WTC11 (cell line): ENCODE results near the gene RASIP1. TPM values are rescaled to one million over a fixed set of nuclear protein-coding genes. Genes with fewer than 3 reads are reported as not detected.

Source experiments
- ATAC-seq: fragments of 200-7000 bp; cut with Tn5 transposase; 2 replicates; pipeline ENCODE4 v1.10.0; 2021; ENCODE audit warnings: mild to moderate bottlenecking, moderate library complexity
- CTCF ChIA-PET: fragments of 300-600 bp; sonication (Branson Sonifier 250); formaldehyde crosslinking; loops from one replicate; lab custom pipeline; 2021; ENCODE audit warnings: antibody characterized with exemption; lab: Charles Lee
- POLR2A ChIA-PET: fragments of 350-600 bp; sonication (Branson Sonifier 250); formaldehyde crosslinking; loops from one replicate; lab custom pipeline; 2021; ENCODE audit warnings: antibody characterized with exemption; lab: Charles Lee
- DNase-seq: peaks from one replicate; pipeline ENCODE4 v3.0.0; 2021; ENCODE audit warnings: low spot score
- H3K27ac Mint-ChIP-seq: 2 replicates; pipeline ENCODE4 v1.8.0; 2021; ENCODE audit warnings: mixed read lengths
- H3K27me3 Mint-ChIP-seq: 2 replicates; pipeline ENCODE4 v1.8.0; 2021; ENCODE audit warnings: low read depth, mild to moderate bottlenecking, moderate library complexity, mixed read lengths
- H3K36me3 Mint-ChIP-seq: 2 replicates; pipeline ENCODE4 v1.8.0; 2021; ENCODE audit warnings: mixed read lengths
- H3K4me1 Mint-ChIP-seq: 2 replicates; pipeline ENCODE4 v1.8.0; 2022; ENCODE audit warnings: mixed read lengths
- H3K4me3 Mint-ChIP-seq: 2 replicates; pipeline ENCODE4 v1.8.0; 2021; ENCODE audit warnings: mild to moderate bottlenecking, moderate library complexity, mixed read lengths
- H3K9me3 Mint-ChIP-seq: 2 replicates; pipeline ENCODE4 v1.8.0; 2021; ENCODE audit warnings: mixed read lengths
- ARID4B ChIP-seq: sonication (generic); formaldehyde crosslinking; IDR thresholded peaks from 2 replicates; pipeline ENCODE4 v1.8.0; 2023; ENCODE audit warnings: missing genetic modification reagents, mild to moderate bottlenecking, borderline replicate concordance
- ATF1 ChIP-seq: sonication (generic); formaldehyde crosslinking; IDR thresholded peaks from 2 replicates; pipeline ENCODE4 v1.8.1; 2023; ENCODE audit warnings: mild to moderate bottlenecking, moderate library complexity, missing genetic modification reagents
- ATF6 ChIP-seq: sonication (generic); formaldehyde crosslinking; IDR thresholded peaks from 2 replicates; pipeline ENCODE4 v1.8.1; 2023; ENCODE audit warnings: mild to moderate bottlenecking, missing genetic modification reagents
- CBFB ChIP-seq: sonication (generic); formaldehyde crosslinking; IDR thresholded peaks from 2 replicates; pipeline ENCODE4 v1.8.1; 2022; ENCODE audit warnings: mild to moderate bottlenecking, low read depth, missing genetic modification reagents
- CDX4 ChIP-seq: fragments of 250-450 bp; sonication (Bioruptor Pico); IDR thresholded peaks from 2 replicates; pipeline ENCODE4 v1.9.0; 2021; ENCODE audit warnings: moderate library complexity, mild to moderate bottlenecking, inconsistent platforms, borderline replicate concordance
- ETV6 ChIP-seq: sonication (generic); formaldehyde crosslinking; IDR thresholded peaks from 2 replicates; pipeline ENCODE4 v1.8.1; 2022; ENCODE audit warnings: mild to moderate bottlenecking, missing genetic modification reagents
- GRHL2 ChIP-seq: fragments of 250-450 bp; sonication (Bioruptor Pico); IDR thresholded peaks from 2 replicates; pipeline ENCODE4 v1.8.0; 2022; ENCODE audit warnings: mild to moderate bottlenecking, moderate library complexity; ENCODE audit not compliant: insufficient replicate concordance, severe bottlenecking
- HMGXB4 ChIP-seq: sonication (generic); formaldehyde crosslinking; IDR thresholded peaks from 2 replicates; pipeline ENCODE4 v1.8.1; 2023; ENCODE audit warnings: mild to moderate bottlenecking, moderate library complexity, missing genetic modification reagents
- MXD4 ChIP-seq: fragments of 250-450 bp; sonication (Bioruptor Pico); IDR thresholded peaks from 2 replicates; pipeline ENCODE4 v1.8.0; 2021; ENCODE audit warnings: mild to moderate bottlenecking, moderate library complexity, borderline replicate concordance
- MYBL2 ChIP-seq: sonication (generic); formaldehyde crosslinking; IDR thresholded peaks from 2 replicates; pipeline ENCODE4 v1.8.1; 2023; ENCODE audit warnings: mild to moderate bottlenecking, moderate library complexity, missing genetic modification reagents
- NFYB ChIP-seq: sonication (generic); formaldehyde crosslinking; conservative IDR thresholded peaks from 2 replicates; pipeline ENCODE4 v1.8.0; 2022; ENCODE audit warnings: low read depth, missing genetic modification reagents
- NR1H2 ChIP-seq: sonication (generic); formaldehyde crosslinking; IDR thresholded peaks from 2 replicates; pipeline ENCODE4 v1.9.0; 2021; ENCODE audit warnings: mild to moderate bottlenecking, moderate library complexity, missing genetic modification reagents
- NR3C1 ChIP-seq: sonication (generic); formaldehyde crosslinking; conservative IDR thresholded peaks from 2 replicates; pipeline ENCODE4 v1.8.1; 2023; ENCODE audit warnings: low read depth, mild to moderate bottlenecking, missing genetic modification reagents
- PREB ChIP-seq: sonication (generic); formaldehyde crosslinking; IDR thresholded peaks from 2 replicates; pipeline ENCODE4 v1.8.1; 2022; ENCODE audit warnings: mild to moderate bottlenecking, missing genetic modification reagents, moderate library complexity, borderline replicate concordance
- TCF7 ChIP-seq: sonication (generic); formaldehyde crosslinking; IDR thresholded peaks from 2 replicates; pipeline ENCODE4 v1.8.0; 2022; ENCODE audit warnings: mild to moderate bottlenecking, low read depth, missing genetic modification reagents, moderate library complexity
- TEAD4 ChIP-seq: sonication (generic); formaldehyde crosslinking; IDR thresholded peaks from 2 replicates; pipeline ENCODE4 v1.8.0; 2022; ENCODE audit warnings: mild to moderate bottlenecking, missing genetic modification reagents
- ZBTB21 ChIP-seq: sonication (generic); formaldehyde crosslinking; IDR thresholded peaks from 2 replicates; pipeline ENCODE4 v1.8.1; 2023; ENCODE audit warnings: mild to moderate bottlenecking, missing genetic modification reagents, borderline replicate concordance
- ZBTB43 ChIP-seq: sonication (generic); formaldehyde crosslinking; IDR thresholded peaks from 2 replicates; pipeline ENCODE4 v1.8.1; 2023; ENCODE audit warnings: mild to moderate bottlenecking, missing genetic modification reagents
- ZNF138 ChIP-seq: sonication (generic); formaldehyde crosslinking; conservative IDR thresholded peaks from 2 replicates; pipeline ENCODE4 v1.8.1; 2022; ENCODE audit warnings: mild to moderate bottlenecking, moderate library complexity, missing genetic modification reagents
- ZNF281 ChIP-seq: sonication (generic); formaldehyde crosslinking; IDR thresholded peaks from 2 replicates; pipeline ENCODE4 v1.8.0; 2023; ENCODE audit warnings: mild to moderate bottlenecking, missing genetic modification reagents
- total RNA-seq: library from RNA; stranded (reverse); gene quantifications from 3 replicates; pipeline ENCODE4 v1.2.3, GENCODE V29; 2021

RASIP1 gene
- total RNA-seq, 1 experiment from 2014 or later, result 4.4 TPM

GRCh38 chr19:48720613-48721296, 19.7 kb downstream of the RASIP1 start (continued):
- no peak for TF ChIP-seq CDX4 (CRISPR knock-in tag)
- no peak for TF ChIP-seq NR1H2 (CRISPR knock-in tag)
- no peak for TF ChIP-seq ZNF281 (CRISPR knock-in tag)
- TF ChIP-seq PREB (CRISPR knock-in tag), result no peak
- TF ChIP-seq NFYB (CRISPR knock-in tag), result peak; percentile 96
- no peak for TF ChIP-seq TEAD4 (CRISPR knock-in tag)
- no peak for TF ChIP-seq ARID4B (CRISPR knock-in tag)
- TF ChIP-seq HMGXB4 (CRISPR knock-in tag), result no peak
- TF ChIP-seq MXD4 (CRISPR knock-in tag), result no peak
- no peak for TF ChIP-seq NR3C1

GRCh38 chr19:48720251-48720612, 20.2 kb downstream of the RASIP1 start:
- H3K36me3 Mint-ChIP-seq, result no peaks in the 10 kb centered on the region; the same call in 1 of the 2 replicates
- H3K4me3 Mint-ChIP-seq, result peak overlapping the region; percentile 97
- H3K4me1 Mint-ChIP-seq, result peaks cover 33% of the 10 kb centered on the region
- POLR2A ChIA-PET, result interaction anchor here (0.9 to 1.0 kb wide), 2 partner anchors 19 to 45 kb away, joined by 3 to 4 read pairs; no protein-coding TSS in a partner anchor
- no peaks in the 10 kb centered on the region for H3K27me3 Mint-ChIP-seq
- H3K27ac Mint-ChIP-seq, result no peak overlapping the region
- DNase-seq, result no peak
- ATAC-seq, result no peak
- no peaks in the 10 kb centered on the region; the same call in 1 of the 2 replicates for H3K9me3 Mint-ChIP-seq
- CTCF ChIA-PET, result interaction anchor here (0.7 to 1.5 kb wide), 8 partner anchors 8 to 122 kb away, joined by 3 to 16 read pairs (median 4); no protein-coding TSS in a partner anchor
- no peak for TF ChIP-seq MYBL2 (CRISPR knock-in tag)
- TF ChIP-seq TCF7, result no peak
- TF ChIP-seq ETV6 (CRISPR knock-in tag), result no peak
- no peak for TF ChIP-seq GRHL2 (CRISPR knock-in tag)
- TF ChIP-seq ZBTB43 (CRISPR knock-in tag), result no peak
- TF ChIP-seq ATF1 (CRISPR knock-in tag), result no peak
- no peak for TF ChIP-seq CBFB (CRISPR knock-in tag)
- TF ChIP-seq ZBTB21 (CRISPR knock-in tag), result no peak
- TF ChIP-seq ATF6 (CRISPR knock-in tag), result no peak
- TF ChIP-seq ZNF138 (CRISPR knock-in tag), result no peak
